ENCODE results near the gene EBP.

DNA sequence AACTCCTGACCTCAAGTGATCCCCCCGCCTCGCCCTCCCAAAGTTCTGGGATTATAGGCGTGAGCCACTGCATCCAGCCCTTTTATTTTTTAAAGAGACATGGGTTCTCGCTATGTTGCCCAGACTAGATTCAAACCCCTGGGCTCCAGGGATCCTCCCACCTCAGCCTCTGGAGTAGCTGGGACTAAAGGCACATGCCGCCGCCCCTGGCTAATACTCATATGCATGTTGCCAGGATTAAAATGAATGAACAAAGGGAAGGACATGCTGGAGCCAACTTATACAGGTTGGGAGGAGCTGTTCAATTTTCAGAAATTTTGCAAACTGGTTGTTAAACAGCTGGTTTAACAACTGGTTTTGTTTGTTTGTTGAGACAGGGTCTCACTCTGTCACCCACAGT lies 47.0 kb upstream of the EBP start:
- TF ChIP-seq, protein P1, sequence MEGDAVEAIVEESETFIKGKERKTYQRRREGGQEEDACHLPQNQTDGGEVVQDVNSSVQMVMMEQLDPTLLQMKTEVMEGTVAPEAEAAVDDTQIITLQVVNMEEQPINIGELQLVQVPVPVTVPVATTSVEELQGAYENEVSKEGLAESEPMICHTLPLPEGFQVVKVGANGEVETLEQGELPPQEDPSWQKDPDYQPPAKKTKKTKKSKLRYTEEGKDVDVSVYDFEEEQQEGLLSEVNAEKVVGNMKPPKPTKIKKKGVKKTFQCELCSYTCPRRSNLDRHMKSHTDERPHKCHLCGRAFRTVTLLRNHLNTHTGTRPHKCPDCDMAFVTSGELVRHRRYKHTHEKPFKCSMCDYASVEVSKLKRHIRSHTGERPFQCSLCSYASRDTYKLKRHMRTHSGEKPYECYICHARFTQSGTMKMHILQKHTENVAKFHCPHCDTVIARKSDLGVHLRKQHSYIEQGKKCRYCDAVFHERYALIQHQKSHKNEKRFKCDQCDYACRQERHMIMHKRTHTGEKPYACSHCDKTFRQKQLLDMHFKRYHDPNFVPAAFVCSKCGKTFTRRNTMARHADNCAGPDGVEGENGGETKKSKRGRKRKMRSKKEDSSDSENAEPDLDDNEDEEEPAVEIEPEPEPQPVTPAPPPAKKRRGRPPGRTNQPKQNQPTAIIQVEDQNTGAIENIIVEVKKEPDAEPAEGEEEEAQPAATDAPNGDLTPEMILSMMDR (conservative IDR thresholded peaks at IDR 0.05; ENCODE audit: low read depth in 2 of 2) = no peak
- TF ChIP-seq EZH2 (IDR thresholded peaks at IDR 0.05; ENCODE audit: low read depth, unreplicated experiment) = no peak

Data from GM23338 (cell line).